ENCODE data around the gene FOXI1.

DNA sequence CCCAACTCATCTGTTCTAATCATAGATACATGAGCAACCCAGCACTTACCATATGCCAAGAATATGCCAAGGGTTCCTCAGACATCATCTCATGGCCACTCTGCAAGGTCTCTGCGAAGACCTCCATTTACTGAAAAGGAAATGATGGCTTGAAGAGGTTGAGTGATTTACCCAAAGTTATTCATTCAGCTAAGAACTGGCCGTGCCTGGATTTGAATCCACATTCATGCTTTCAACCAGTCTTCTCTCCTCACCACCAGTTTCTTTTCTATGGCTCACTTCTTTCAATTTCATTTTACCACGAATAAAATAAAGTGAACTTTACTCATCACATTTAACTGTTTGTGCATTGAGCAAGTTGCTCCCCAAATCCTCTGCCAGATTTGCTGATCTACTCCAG is 27.2 kb upstream of the FOXI1 start:
- TF ChIP-seq GATA3 (IDR thresholded peaks at IDR 0.05; ENCODE audit: low read depth, low read length) (no peak), GATA2 (IDR thresholded peaks at IDR 0.05; ENCODE audit: low read depth, low read length) (no peak)
